K562 (cell line): ENCODE results near the gene BNIP5. TPM values are rescaled to one million over a fixed set of nuclear protein-coding genes. Genes with fewer than 3 reads are reported as not detected.

Experiments
- ATAC-seq: fragments of 200-7000 bp; cut with Tn5 transposase; 3 replicates; pipeline ENCODE4 v1.9.1; 2020; ENCODE audit warnings: moderate library complexity
- BruUV-seq: library from RNA; stranded (reverse); fragments of 400-500 nt; replicated peaks from 2 replicates; lab custom pipeline; 2021; lab: Mats Ljungman, UMichigan
- CTCF ChIA-PET: fragments of 300-600 bp; formaldehyde crosslinking; extraction: SDS; loops from one replicate; lab custom pipeline; 2021; ENCODE audit warnings: low intra/inter-chr PET ratio; lab: Yijun Ruan, JAX
- POLR2A ChIA-PET: fragments of 300-600, 350-650 bp; sonication (Branson Sonifier 250); formaldehyde crosslinking; extraction: SDS; loops from one replicate; lab custom pipeline; 2021; ENCODE audit warnings: antibody characterized with exemption, inconsistent platforms; lab: Yijun Ruan, JAX
- DNase-seq, 4 experiments: peaks; one replicate each; pipeline versions ENCODE4 v3.0.0 to v3.0.0-alpha.2; 2011 to 2018; ENCODE audit warnings: low spot score in 3 of 4, mixed read lengths in 3 of 4; ENCODE audit errors: extremely low read depth in 1 of 4
- FAIRE-seq: peaks from 2 replicates; lab custom pipeline; 2011; peaks lifted over from hg19 to GRCh38; lab: Jason Lieb, UNC
- H2AFZ ChIP-seq: 2 replicates; pipeline ENCODE4 v1.6.0; 2011; ENCODE audit warnings: low read depth, low read length, control low read depth, inconsistent platforms
- H3K27ac ChIP-seq: fragments of 200-600 bp; 3 replicates; pipeline ENCODE4 v1.8.0; 2011; ENCODE audit warnings: low read depth, mild to moderate bottlenecking, control low read depth, inconsistent platforms, low read length, moderate library complexity, mixed read lengths; ENCODE audit errors: extremely low read depth
- H3K27me3 ChIP-seq, 2 experiments: fragments of 300-600 bp in 1 of 2; 2 replicates in 1 of 2; 3 replicates in 1 of 2; pipeline versions ENCODE4 v1.6.0 to v1.8.0; 2011; ENCODE audit warnings: inconsistent platforms in 2 of 2, low read length in 2 of 2, mild to moderate bottlenecking in 1 of 2, mixed read lengths in 1 of 2, moderate library complexity in 1 of 2; ENCODE audit not compliant: control insufficient read depth in 2 of 2, insufficient read depth in 2 of 2
- H3K36me3 ChIP-seq: fragments of 300-600 bp; 3 replicates; pipeline ENCODE4 v1.8.0; 2011; ENCODE audit warnings: mild to moderate bottlenecking, low read length, inconsistent platforms; ENCODE audit not compliant: control insufficient read depth, insufficient read depth
- H3K4me1 ChIP-seq, 2 experiments: fragments of 200-600 bp in 1 of 2; replicated peaks in 1 of 2; 2 replicates in 1 of 2; 3 replicates in 1 of 2; pipeline versions ENCODE4 v1.5.1 to v1.8.0; 2011; ENCODE audit warnings: inconsistent platforms in 2 of 2, low read length in 2 of 2, mild to moderate bottlenecking in 1 of 2, mixed read lengths in 1 of 2, moderate library complexity in 1 of 2; ENCODE audit not compliant: control insufficient read depth in 2 of 2, insufficient read depth in 2 of 2
- H3K4me2 ChIP-seq: 2 replicates; pipeline ENCODE4 v1.6.1; 2011; ENCODE audit warnings: low read length, control low read depth, inconsistent platforms, mixed read lengths; ENCODE audit not compliant: insufficient read depth
- H3K4me3 ChIP-seq: fragments of 200-600 bp; sonication (generic), shearing (Covaris generic); 2 replicates; pipeline ENCODE4 v1.5.1; 2016; ENCODE audit warnings: control low read depth, inconsistent platforms
- H3K79me2 ChIP-seq: fragments of 200-600 bp; 3 replicates; pipeline ENCODE4 v1.8.0; 2011; ENCODE audit warnings: low read length, inconsistent platforms; ENCODE audit not compliant: control insufficient read depth, insufficient read depth
- H3K9ac ChIP-seq, 2 experiments: 2 replicates each; pipeline versions ENCODE4 v1.6.0 to v1.6.1; 2011; ENCODE audit warnings: low read depth in 2 of 2, low read length in 2 of 2, control low read depth in 1 of 2, inconsistent platforms in 1 of 2, mild to moderate bottlenecking in 1 of 2, mixed read lengths in 1 of 2; ENCODE audit not compliant: insufficient read depth in 1 of 2
- H3K9me1 ChIP-seq: one replicate; pipeline ENCODE4 v1.6.0; 2011; ENCODE audit warnings: inconsistent platforms, mild to moderate bottlenecking, low read length, moderate library complexity; ENCODE audit not compliant: control insufficient read depth, insufficient read depth
- H3K9me3 ChIP-seq: replicated peaks from 2 replicates; pipeline ENCODE4 v1.5.1; 2011; ENCODE audit warnings: low read depth, low read length, inconsistent platforms; ENCODE audit not compliant: control insufficient read depth, insufficient read depth
- H4K20me1 ChIP-seq: replicated peaks from 2 replicates; pipeline ENCODE4 v1.6.1; 2011; ENCODE audit warnings: low read length, inconsistent platforms, mixed read lengths; ENCODE audit not compliant: control insufficient read depth, insufficient read depth
- CBFB ChIP-seq: sonication (generic); formaldehyde crosslinking; IDR thresholded peaks from 2 replicates; pipeline ENCODE4 v1.4.0; 2020; ENCODE audit warnings: mild to moderate bottlenecking, missing genetic modification reagents
- CUX1 ChIP-seq: fragments of 200-800 bp; sonication (Bioruptor generic); IDR thresholded peaks from 2 replicates; pipeline ENCODE4 v1.6.1; 2016; ENCODE audit warnings: missing genetic modification characterization, missing compliant biosample characterization
- ILK ChIP-seq: fragments of 450-650 bp; IDR thresholded peaks from 2 replicates; pipeline ENCODE4 v1.6.1; 2016; ENCODE audit warnings: missing genetic modification characterization, low read depth, mild to moderate bottlenecking, missing compliant biosample characterization, moderate library complexity, borderline replicate concordance
- MED1 ChIP-seq: sonication (generic); formaldehyde crosslinking; IDR thresholded peaks from 2 replicates; pipeline ENCODE4 v1.8.1; 2023; ENCODE audit warnings: missing genetic modification reagents, borderline replicate concordance
- RCOR1 ChIP-seq, 2 experiments: IDR thresholded peaks; 2 replicates each; pipeline ENCODE4 v1.6.1; 2012; ENCODE audit warnings: low read depth in 2 of 2, low read length in 2 of 2, borderline replicate concordance in 1 of 2, improper control_type of control experiment in 1 of 2
- TBP ChIP-seq: optimal IDR thresholded peaks from 2 replicates; pipeline ENCODE3; 2011; ENCODE audit warnings: low read depth, low read length, improper control_type of control experiment
- ZNF766 ChIP-seq: fragments of 200-800 bp; sonication (Bioruptor generic); conservative IDR thresholded peaks from 2 replicates; pipeline ENCODE4 v1.6.1; 2016; ENCODE audit warnings: missing genetic modification characterization, missing compliant biosample characterization
- WGBS: fragments of 100-300 bp; shearing (Covaris generic); methylation state at CpG from one replicate; pipeline ENCODE4 v1.1.6; 2016; ENCODE audit warnings: low coverage, mixed read lengths; ENCODE audit not compliant: insufficient coverage; ENCODE audit errors: missing lambda C conversion rate; 5-methylcytosine and 5-hydroxymethylcytosine counted together
- in situ Hi-C: fragments of 300-500 bp; cut with MboI; formaldehyde crosslinking; loops from 4 replicates; pipeline ENCODE4 v1.15.0; 2018; ENCODE audit warnings: inconsistent platforms, mixed read lengths
- intact Hi-C: fragments of 100-400 bp; cut with micrococcal nuclease; formaldehyde crosslinking; loops from 2 replicates; pipeline ENCODE4 v1.14.2; 2022
- polyA plus RNA-seq, 8 experiments: library from polyadenylated mRNA; depleted of rRNA in 4 of 8; stranded (reverse) in 5 of 8; unstranded in 3 of 8; fragments of >200 nt; fragmentation: Nextera tagmentation in 2 of 8; fragmentation: Illumina TruSeq in 1 of 8; extraction: Ambion mirVana in 2 of 8; extraction: Trizol in 1 of 8; gene quantifications; 2 replicates each; pipeline versions ENCODE4 v1.2.1 to v1.2.3, GENCODE V29; 2011 to 2014; ENCODE audit warnings: inconsistent platforms in 1 of 8, missing spikeins in 1 of 8
- total RNA-seq, 7 experiments: library from RNA; depleted of rRNA in 6 of 7; stranded (reverse); fragments of >200 nt in 6 of 7; fragmentation: Illumina TruSeq in 2 of 7; extraction: Trizol in 2 of 7; gene quantifications; 2 replicates each; pipeline versions ENCODE4 v1.2.1 to v1.2.3, GENCODE V29; 2011 to 2021; ENCODE audit warnings: low replicate concordance in 1 of 7
- TF ChIP-seq, protein P1 (sequence below): fragments of 250-450 bp; sonication (Bioruptor Pico); IDR thresholded peaks from 2 replicates; pipeline ENCODE4 v1.4.0; 2020; ENCODE audit warnings: mild to moderate bottlenecking, moderate library complexity

Gene BNIP5
- total and polyA plus RNA-seq, 9 of the 15 experiments (the other 6 are each of a cell fraction or from before 2014, with no cell fraction given), result not detected

DNA sequence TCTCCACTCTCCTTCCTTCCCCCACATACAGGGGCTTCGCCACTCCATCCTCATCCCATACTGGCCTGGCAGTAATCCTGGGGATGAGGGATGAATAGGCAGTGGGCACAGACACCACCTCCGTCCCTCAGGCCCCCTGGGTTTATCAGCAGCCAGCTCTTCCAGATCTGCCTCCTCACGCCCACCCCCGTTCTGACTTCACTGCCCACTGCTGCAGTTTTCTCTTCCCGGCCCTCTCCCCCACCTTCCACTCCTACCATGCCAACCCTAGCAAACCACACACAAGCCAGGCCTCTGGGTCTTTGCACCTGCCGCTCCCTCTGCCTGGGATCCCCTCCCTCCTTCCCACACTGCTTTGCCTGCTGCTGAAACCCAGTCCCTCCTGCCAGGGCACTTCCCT lies 44.5 kb downstream of the BNIP5 start:
- DNase-seq, result no peak
- ChIA-PET POLR2A (interaction anchor here (0.7 to 1.3 kb wide), 3 partner anchors 10 to 43 kb away, joined by 3 to 4 read pairs (median 3); no protein-coding TSS in a partner anchor), CTCF (no interaction called here)
- FAIRE-seq, result no peak
- Histone ChIP-seq H3K36me3 (no peaks in the 10 kb centered on the region), H3K9ac (no peak overlapping the region), H4K20me1 (peaks cover 3% of the 10 kb centered on the region; the same call in 1 of the 2 replicates), H3K4me1 (peaks cover 14 to 17% of the 10 kb centered on the region in 2 experiments), H3K4me2 (no peak overlapping the region), H3K9me1 (no peaks in the 10 kb centered on the region), H2AFZ (no peak overlapping the region), H3K79me2 (no peaks in the 10 kb centered on the region), H3K27ac (no peak overlapping the region), H3K9me3 (no peaks in the 10 kb centered on the region), H3K4me3 (no peak overlapping the region), H3K27me3 (peaks cover 9 to 45% of the 10 kb centered on the region in 2 experiments)
- no peak for ATAC-seq
- WGBS, result 70% methylated on average over 5 of the region's 6 CpGs
- in situ Hi-C loops, result no loop called here
- BruUV-seq, result no TSS peak
- intact Hi-C loops, result no loop called here
- no peak for TF ChIP-seq CUX1
- no peak for TF ChIP-seq TBP
- no peak for TF ChIP-seq MED1
- TF ChIP-seq, protein P1, sequence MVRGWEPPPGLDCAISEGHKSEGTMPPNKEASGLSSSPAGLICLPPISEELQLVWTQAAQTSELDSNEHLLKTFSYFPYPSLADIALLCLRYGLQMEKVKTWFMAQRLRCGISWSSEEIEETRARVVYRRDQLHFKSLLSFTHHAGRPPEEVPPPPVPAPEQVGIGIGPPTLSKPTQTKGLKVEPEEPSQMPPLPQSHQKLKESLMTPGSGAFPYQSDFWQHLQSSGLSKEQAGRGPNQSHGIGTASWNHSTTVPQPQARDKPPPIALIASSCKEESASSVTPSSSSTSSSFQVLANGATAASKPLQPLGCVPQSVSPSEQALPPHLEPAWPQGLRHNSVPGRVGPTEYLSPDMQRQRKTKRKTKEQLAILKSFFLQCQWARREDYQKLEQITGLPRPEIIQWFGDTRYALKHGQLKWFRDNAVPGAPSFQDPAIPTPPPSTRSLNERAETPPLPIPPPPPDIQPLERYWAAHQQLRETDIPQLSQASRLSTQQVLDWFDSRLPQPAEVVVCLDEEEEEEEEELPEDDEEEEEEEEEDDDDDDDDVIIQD (CRISPR knock-in tag), result no peak
- TF ChIP-seq CBFB, result no peak
- TF ChIP-seq ILK (tag), result no peak
- TF ChIP-seq RCOR1 (IDR thresholded peaks at IDR 0.05; ENCODE audit: borderline replicate concordance in 1 of 2, low read depth in 2 of 2, low read length in 2 of 2), result no peak
- no peak for TF ChIP-seq ZNF766 (CRISPR knock-in tag)
